IPS-NIHi11 (cell line): ENCODE results near the gene PPP3CB.

Source experiments
- DNase-seq: peaks from one replicate; pipeline ENCODE4 v3.0.0; 2012; ENCODE audit warnings: mixed read lengths, low spot score

PPP3CB gene

DNA sequence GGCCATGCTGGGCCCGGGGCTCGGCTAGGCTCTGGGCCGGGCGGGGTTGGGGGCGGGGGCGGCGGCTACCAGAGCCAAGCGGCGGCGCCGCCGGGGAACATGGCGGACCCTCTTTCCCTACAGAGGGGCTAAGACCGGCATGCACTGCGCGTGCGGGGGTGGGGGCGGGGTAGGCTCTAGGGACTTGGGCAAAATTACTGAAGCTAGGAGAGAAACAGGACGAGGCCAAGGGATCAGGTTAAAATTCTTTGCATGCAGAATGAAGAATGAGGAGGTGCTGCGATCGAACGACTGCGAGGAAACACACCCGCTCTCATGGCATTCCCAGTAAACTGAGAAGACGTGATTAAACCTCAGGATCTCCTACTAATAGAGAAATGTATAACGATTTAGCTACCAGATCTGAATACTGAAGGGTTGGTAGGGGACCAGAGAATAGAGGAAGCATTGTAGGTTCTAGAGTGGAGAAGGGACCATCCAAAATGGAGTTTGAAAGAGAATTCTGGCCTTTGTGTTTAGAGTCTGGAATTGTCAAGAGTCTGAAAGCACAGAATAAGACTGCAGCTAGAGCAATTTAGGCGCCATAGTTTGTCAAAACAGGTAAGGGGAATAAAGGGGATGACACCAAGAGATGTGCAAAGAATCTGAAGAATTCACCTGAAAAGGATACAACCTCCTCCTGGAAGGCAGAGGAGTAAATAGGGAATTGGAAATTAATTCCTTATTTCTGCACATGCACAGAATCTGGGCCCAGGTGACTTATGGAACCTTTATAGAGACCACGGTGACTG is at the start of gene PPP3CB:
Gene PPP3CB, minus strand, starts transcription at position 141 of the 791 bp plus-strand sequence. Its CDS starts 135 bp downstream, at position 6.
- DNase-seq, result no peak

DNA sequence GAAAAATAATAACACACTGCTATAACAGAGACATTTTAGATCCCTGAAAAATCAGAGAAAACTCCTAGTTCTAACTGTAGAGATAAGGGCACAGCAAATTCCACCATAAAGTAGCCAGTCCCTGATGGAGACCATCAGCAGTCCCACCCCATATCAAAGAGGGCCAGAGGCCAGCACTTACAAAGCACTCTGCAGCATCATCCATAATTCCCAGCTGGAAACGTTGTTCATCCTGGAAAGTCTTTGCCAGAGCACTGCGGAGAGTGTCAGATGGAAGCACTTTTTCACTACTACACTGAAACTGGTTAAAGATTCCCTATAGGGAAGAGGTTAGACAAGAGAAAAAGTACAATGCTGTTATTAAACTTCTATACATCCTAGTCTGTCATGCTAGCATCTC is 49.5 kb upstream of the PPP3CB start:
- DNase-seq, result no peak

DNA sequence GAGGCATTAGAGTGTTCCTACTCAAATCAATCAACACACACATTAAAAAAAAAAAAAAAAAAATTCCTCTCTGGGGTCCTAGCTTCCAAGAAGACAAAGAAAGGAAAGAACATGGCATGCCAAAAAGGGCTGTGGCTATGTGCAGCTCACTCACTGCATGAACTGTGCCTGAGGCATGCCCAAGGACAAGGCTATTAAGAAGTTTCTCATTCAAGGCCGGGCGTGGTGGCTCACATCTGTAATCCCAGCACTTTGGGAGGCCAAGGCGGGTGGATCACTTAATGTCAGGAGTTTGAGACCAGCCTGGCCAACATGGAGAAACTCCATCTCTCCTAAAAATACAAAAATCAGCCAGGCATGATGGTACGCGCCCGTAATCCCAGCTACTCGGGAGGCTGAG is 41.9 kb upstream of the PPP3CB start:
- no peak for DNase-seq

DNA sequence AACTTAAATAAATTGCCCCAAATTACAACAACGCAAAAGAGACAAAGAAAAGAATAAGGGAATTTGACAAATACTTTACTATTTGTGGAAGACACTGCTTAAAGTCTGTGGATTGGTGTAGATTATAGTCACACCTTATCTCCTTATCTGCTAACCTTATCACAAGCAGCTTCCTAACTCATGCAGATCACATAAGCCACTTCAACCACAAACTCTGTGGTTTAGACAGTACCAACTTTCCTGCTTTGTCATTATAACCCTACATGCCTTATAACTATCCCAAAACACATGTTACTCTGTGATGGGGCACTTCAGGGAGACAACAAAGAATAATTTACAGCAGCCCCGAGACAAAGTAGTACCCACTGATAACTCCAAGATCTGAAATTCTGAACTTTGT is 41.5 kb upstream of the PPP3CB start:
- DNase-seq, result no peak

DNA sequence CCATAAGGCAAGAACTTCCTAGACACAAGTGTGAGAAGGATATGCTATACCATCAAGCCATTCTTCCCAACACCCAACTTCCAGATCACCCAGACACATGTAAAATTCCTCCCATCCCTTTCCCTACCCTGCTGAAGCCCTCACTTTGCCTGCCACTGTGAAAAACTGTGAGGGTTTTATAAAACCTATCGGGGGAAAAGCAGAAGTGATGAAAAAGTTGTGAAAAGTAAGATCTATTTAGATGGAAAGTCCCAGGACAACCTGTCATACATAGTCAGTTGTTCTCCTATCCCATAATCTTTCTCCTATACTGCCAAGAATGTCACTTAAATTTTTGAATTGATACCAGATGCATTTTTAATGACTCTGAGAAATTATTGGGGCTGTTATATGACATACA is 39.0 kb upstream of the PPP3CB start:
- DNase-seq, result no peak

DNA sequence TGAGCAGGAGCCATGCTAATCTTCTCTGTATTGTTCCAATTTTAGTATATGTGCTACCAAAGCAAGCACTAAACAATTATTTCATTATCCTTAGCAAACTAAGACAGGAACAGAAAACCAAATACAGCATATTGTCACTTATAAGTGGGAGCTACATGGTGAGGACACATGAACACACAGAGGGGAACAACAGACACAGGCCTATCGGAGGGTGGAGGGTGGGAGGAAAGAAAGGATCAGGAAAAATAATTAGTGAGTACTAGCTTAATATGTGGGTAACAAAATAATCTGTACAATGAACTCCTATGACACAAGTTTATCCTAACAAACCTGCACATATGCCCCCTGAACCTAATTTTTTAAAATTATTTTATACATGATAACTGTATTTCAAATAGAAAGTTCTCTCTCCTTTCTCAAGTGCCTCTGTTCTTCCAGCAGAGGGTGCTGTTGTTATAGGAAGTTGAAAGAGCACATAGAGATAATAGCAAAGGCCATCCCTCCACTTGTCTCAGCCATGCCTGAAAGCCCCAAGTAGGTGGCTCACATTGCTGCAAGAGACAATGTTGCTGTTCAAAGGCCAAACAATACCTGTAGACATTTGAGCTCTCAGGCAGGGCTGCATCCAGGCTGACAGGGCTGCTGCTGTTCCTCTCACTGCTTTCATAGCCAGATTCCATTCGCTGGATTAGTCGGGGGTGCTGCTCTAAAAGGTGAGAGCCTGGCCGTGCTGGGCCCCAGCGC is 33.4 kb upstream of the PPP3CB start:
- DNase-seq, result peak; percentile 82

DNA sequence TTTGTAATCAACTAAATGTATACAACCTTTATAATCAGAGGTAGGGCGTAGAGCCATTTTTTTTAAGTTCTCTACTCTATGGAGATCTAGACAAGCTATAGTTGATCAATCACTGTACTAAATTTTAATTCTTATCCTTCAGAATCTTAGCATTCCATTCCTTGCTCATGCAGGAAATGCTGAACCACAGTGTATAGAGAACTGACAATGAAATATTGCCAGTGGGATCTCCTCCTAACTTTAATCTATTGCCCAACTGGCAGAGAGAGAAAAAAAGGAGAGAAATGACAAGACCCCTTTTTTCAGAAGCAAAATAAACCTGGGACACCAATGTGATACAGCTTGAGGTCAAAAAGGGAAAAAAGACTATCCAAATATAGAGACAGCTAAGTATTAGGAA is 26.4 kb upstream of the PPP3CB start:
- DNase-seq, result no peak

DNA sequence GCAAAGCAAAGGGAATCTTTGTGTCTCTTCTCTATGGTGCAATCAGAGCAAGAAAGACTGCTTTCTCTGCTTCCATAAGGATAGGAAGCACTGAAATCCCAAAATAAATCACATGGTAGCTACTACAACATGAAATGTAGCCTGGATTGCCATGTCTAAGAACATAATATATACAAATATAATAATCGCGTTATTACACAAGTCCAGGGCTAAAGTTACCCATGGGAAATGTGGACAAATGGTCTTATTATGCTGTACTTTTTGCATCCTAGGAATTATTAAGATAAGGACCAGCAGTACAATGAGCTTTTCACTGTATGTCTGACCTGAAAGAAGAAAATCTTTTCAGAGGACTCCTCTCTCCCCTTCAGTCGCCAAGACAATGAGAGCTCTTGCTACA is 23.5 kb upstream of the PPP3CB start:
- no peak for DNase-seq

DNA sequence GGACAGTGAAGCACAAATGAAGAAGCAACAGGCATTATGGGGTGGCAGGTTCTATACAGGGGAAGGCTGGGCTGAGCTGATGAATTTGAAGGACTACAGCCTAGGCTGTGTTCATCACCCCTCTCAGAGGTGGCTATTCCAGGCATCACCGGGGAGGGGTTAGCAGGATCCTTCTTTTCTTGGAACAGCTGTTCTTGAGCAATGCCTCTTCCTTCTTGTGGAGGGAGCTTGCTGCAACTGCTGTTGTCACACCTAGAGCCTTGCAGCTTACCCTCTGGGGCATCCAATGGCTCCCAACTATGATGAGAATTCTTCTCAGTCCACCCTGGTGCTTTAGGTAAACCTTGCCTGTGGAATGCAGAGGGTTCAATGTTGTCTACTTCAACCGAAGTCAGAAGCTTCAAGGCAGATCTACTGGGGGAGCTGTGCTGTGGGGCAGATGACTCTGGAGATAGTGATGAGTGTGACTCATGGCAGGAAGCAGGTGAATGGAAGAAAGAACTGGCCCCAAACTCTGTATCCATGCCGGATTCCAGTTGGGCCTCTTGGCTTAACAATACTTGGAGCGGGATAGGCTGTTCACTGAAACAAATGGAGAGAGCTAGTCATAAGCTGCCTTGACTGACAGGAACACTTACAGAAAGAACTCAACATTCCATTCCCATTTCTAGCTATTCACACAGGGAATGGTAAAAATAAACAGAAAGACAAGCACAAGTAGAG is 21.5 kb upstream of the PPP3CB start:
- no peak for DNase-seq

DNA sequence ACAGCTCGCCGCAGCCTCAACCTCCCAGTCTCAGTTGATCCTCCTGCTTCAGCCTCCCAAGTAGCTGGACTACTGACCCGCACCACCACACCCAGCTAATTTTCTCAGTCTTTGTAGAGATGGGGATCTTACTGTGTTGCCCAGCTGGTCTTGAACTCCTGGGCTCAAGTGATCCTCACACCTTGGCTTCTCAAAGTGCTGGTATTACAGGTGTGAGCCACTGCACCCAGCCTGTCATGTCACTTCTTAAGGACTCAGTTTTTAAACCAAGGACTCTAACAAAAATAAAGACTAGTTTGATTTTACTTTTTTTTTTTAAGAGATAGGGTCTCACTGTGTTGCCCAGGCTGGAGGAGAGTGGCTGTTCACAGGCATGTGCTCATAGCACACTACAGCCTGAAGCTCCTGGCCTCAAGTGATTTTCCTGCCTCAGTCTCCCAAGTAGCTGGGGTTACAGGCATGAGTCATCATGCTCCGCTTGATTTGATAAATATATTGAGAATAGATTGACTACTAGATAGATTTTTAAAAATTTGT is 16.5 kb upstream of the PPP3CB start:
- DNase-seq, result no peak

DNA sequence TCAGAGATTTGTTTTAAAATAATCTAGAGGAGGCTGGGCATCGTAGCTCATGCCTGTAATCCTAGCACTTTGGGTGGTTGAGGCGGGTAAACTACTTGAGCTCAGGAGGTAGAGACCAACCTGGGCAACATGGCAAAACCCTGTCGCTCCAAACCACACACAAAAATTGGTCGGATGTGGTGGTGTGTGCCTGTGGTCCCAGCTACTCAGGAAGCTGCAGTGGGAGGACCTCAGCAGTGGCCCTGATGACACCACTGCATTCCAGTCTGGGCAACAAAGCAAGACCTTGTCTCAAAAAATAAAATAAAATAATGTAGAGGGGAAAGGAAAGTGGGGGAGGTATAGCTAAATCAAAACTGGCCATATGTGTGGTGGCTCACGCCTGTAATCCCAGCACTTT is 13.9 kb upstream of the PPP3CB start:
- no peak for DNase-seq

DNA sequence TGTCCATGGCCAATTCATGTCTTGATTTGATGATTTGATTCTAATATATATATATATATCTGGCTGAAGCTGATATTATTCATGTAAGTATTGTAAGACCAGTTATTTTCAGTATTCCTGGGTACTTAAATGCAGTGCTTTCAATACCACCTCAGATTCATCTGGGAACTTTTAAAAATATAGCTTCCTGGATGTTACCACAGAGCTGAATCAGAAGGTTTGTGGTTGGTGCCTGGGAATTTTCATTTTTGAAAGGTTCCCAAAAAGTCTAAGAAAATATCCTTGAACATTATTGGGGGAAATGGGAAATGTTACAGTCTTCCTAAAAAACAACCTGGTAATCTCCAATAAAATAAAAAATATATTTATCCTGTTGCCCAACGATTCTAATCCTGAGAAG is 10.7 kb upstream of the PPP3CB start:
- DNase-seq, result no peak

DNA sequence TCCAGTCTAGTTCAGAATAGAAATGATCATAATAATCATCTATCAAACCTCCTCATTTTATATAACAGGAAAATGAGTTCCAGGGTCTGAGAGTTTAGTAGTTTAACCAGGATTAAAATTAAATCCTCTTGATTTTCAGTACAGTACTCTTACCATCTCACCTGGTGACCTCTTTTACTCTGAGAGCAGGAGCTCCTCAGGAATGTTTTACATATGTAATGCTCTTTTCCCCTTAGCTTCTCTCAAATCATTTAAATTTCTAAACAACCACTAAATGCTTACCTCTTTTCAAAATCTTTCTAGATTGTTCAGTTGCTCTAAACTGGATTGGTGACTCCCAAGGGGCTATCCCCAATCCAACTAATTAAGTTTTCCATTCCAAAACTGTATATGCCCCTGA is 10.2 kb upstream of the PPP3CB start:
- DNase-seq, result no peak

DNA sequence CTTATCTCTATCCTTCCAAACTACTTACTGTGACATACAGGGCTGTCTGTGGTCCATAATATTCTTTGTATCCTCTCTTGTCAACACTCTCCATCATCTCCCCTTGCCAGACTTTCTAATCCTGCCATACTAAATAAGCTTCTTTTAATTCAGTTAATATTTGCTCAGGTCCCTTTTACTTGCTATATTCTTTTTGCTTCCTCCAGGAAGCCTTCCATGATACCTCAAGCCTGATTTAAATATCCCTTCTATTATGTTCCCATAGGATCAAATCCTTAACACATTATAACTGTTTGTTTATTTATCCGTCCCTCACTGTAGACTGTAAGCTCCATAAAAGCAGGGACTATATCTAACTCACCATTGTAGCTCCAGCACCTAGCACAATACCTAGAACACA is 7.2 kb upstream of the PPP3CB start:
- no peak for DNase-seq

DNA sequence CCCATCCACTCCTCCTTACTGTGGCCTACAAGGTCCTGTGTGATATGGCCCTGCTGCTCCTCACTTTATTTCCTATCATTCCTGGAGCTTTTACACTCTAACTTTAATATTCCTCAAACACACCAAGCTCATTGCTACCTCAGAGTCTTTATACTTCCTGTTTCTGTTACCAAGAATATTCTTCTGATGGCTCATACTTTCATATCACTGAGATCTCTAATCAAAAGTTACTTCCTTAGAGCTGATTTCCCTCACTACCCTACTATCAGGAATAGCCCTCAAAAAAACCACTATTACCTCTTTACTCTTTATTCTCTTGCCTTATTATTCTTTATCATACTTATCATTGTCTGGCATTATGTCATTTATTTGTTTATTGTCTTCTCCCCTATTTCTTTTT is 5.8 kb upstream of the PPP3CB start:
- no peak for DNase-seq

DNA sequence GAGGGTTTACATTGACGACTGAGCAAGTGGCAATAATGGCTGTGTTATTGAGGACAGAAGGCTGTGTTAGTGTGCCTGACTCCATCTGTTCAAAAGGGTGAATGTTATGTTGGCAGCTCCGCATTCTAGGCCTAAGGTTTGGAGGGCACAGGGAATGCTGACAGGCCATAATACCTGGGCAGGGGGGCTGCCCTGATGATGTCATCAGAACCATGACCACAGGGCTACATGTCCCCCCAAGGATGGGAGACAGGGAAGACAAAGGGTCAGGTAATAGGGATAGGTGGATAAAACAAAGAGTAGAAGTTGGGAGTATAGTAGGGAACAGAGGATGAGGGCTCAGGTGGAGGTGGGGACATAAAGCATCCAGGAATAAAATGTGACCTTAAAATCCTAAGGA is 1.8 kb upstream of the PPP3CB start:
- DNase-seq, result no peak

DNA sequence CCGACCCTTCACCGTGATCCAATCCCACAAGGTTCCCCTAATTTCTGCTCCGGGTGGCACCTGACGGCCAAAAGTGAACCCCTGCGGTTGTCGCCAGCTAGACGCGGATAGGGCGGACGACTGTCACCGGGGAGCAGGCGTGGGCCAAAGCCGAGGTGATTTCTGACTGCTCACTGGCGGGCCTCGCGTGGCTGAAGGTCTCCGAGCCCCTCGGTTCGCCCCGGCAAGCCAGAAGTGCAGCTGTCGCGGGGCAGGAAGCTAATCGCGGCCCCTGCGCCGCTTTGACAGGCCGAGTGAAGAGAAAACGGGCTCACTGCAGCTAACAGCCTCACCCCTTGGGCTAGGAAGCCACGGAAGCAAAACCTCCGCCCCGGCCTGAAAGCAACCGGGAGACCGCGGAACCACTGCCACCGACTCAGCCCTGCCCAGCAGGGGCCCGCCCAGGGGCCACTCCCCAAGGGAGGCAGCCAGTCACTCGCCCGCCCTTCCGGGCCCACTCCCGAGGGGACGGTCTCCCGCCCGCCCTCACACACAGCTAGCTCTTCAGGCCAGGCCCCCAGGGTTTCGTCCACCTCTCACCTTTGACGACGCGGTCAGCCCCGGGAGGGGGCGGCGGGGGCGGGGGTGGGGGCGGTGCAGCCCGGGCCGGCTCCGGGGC is 469 bp downstream of the PPP3CB start:
- peak; percentile 94 for DNase-seq

DNA sequence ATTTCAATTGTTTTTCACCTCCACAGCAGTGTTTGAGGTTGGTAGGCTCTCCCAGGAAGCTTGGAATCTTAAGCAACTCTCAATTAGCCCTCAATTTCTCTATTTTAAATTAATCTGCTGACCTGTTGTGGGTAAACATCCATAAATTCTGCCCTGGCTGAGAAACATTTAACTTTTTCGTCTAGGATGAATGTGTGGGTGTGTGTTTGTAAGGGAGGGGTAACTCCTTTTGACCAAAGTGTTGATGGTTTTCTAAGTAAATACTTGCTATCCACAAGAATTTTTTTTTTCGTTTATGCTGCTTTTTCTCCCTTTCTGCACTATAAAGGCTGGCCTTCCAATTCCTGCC is 973 bp downstream of the PPP3CB start:
- no peak for DNase-seq

DNA sequence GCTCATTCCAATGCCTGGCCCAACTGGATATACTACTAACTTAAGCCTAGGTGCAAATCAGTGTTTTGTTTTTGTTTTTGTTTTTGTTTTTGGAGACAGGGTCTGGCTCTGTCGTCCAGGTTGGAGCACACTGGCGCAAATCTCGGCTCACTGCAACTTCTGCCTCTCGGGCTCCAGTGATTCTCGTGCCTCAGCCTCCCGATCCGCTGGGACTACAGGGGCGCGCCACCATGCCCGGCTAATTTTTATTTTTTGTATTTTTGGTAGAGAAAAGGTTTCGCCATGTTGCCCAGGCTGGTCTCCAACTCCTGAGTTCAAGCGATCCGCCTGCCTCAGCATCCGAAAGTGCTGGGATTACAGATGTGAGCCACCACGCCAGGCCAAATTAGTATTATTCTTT is 1.6 kb downstream of the PPP3CB start:
- DNase-seq, result no peak

DNA sequence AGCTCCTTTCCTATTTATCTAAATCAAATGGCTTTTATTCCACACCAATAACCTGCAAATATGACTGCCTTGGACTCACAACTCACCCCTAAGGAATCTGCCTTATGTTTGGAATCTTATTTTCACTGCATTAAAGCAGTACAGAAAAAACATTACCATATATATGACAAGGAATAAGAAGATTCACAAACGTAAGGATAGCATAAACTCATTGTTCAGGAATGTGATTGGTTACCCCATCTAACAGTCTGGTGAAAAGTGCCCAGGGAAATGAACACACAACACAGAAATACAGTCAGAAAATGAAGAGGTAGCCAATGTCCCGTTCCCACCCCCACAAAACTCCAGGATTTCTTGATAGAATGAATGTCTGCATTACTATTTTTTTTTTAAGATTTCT is 2.0 kb downstream of the PPP3CB start:
- no peak for DNase-seq

DNA sequence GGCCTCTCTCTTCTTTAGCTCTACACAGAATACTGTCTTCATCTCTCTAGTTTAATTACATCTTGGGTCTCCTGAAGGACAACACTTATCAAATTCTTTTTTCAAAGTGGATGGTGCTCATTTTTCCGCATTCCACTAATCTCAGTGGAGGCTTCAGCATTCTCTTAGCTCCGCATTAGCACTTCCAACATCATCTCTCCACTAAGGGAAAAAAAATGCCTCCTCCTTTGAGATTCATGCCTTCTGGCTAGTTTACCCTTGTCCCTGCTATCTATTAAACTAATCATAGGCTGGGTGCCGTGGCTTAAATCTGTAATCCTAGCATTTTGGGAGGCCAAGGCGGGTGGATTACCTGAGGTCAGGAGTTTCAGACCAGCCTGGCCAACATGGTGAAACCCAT is 9.2 kb downstream of the PPP3CB start:
- no peak for DNase-seq

DNA sequence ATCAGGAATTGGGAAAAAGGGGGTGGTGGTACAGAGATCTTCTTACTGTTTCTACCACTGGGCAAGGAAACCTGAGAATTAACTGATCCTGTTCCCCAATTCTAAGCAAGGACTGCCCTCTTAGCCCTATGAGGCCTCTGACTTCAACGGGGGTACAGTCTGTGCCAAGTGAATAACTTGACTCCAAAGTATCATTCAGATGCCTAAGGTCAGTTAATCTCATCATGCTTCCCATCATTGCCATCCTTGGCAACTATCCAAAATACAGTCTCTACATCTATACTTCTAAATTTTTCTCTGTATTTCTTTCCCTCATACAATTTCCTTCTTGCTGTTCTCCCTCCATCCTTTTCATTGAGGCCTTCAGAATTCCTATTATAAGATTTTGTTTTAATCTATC is 10.5 kb downstream of the PPP3CB start:
- DNase-seq, result no peak
